Left renal pelvis (tissue), 4 donors: ENCODE results near the gene RBM12. TPM values are rescaled to one million over a fixed set of nuclear protein-coding genes. Genes with fewer than 3 reads are reported as not detected.
A peak's percentile ranks its signal among the peaks of the same experiment; 100 is the strongest.

ENCODE experiments used
- DNase-seq, 4 donors: peaks; one replicate each; pipeline ENCODE4 v3.0.0-alpha.2; 2013; ENCODE audit warnings: low read depth in 4 of 4, low spot score in 3 of 4
- polyA plus RNA-seq, 4 donors: library from polyadenylated mRNA; unstranded; fragments of 120-200 nt; gene quantifications; one replicate each; pipeline ENCODE4 v1.2.1, GENCODE V29; 2013; ENCODE audit not compliant: insufficient read length in 4 of 4

Gene RBM12
- polyA plus RNA-seq, 4 donors, result 89.6 to 115 (median 95.2) TPM

- DNase-seq, result no peak
Observed at GRCh38 chr20:35601990-35602389, 62.7 kb downstream of the RBM12 start.

- DNase-seq, result peak in 1 of 4 donors; percentile 50
Observed at GRCh38 chr20:35600993-35601973, 63.4 kb downstream of the RBM12 start.

- DNase-seq, result no peak
Observed at GRCh38 chr20:35600176-35600992, 64.3 kb downstream of the RBM12 start.

GRCh38 chr20:35599776-35600120, 65.0 kb downstream of the RBM12 start:
- DNase-seq, result no peak

Other genes starting within 250 kb of the RBM12 start
- gene GDF5, start 226.7 kb downstream of the RBM12 start, polyA plus RNA-seq, result under 1 TPM; 0.12 to 0.75 (median 0.21) TPM
- gene CEP250, start 209.3 kb downstream of the RBM12 start, polyA plus RNA-seq, result 10 to 100 TPM; 41.3 to 67.2 (median 47.3) TPM
- not detected for gene C20orf173, start 135.2 kb downstream of the RBM12 start, polyA plus RNA-seq
- 100 to 1,000 TPM; 279 to 362 (median 318) TPM for gene ERGIC3, start 122.8 kb downstream of the RBM12 start, polyA plus RNA-seq
- 1 to 10 TPM; 2.5 to 5.2 (median 3.7) TPM for gene SPAG4, start 49.1 kb downstream of the RBM12 start, polyA plus RNA-seq
- gene CPNE1, start within 50 bp of the RBM12 start, polyA plus RNA-seq, result 100 to 1,000 TPM; 156 to 222 (median 190) TPM
- gene NFS1, start 34.5 kb upstream of the RBM12 start, polyA plus RNA-seq, result 10 to 100 TPM; 20.6 to 29.8 (median 28.2) TPM
- gene ROMO1, start 34.5 kb upstream of the RBM12 start, polyA plus RNA-seq, result 100 to 1,000 TPM in 1 of 4 donors, 10 to 100 TPM in 3; 40.3 to 110 (median 55.3) TPM
- 100 to 1,000 TPM; 401 to 678 (median 570) TPM for gene RBM39, start 77.4 kb upstream of the RBM12 start, polyA plus RNA-seq
- gene PHF20, start 107.1 kb upstream of the RBM12 start, polyA plus RNA-seq, result 10 to 100 TPM; 32.5 to 42.7 (median 41.1) TPM